Glomerular endothelial cell (primary cell): ENCODE measurements around the gene ANKRD13D. TPM values are rescaled to one million over a fixed set of nuclear protein-coding genes. Genes with fewer than 3 reads are reported as not detected.

Source experiments
- total RNA-seq: library from RNA; depleted of rRNA; stranded (reverse); fragments of >200 nt; gene quantifications from 2 replicates; pipeline ENCODE4 v1.2.3, GENCODE V29; 2015

ANKRD13D gene
- total RNA-seq, 1 donor from 2014 or later: 44.2 TPM

Other genes starting within 250 kb of the ANKRD13D start
- 22.1 and 23.8 TPM in 2 replicates for gene RHOD, start 232.5 kb upstream of the ANKRD13D start, total RNA-seq
- 35.8 and 55.2 TPM in 2 replicates for gene KDM2A, start 170.0 kb upstream of the ANKRD13D start, total RNA-seq
- gene GRK2, start 22.8 kb upstream of the ANKRD13D start, total RNA-seq: 45.8 and 72.7 TPM in 2 replicates
- 16.7 and 19.2 TPM in 2 replicates for gene SSH3, start 14.2 kb downstream of the ANKRD13D start, total RNA-seq
- 120 and 151 TPM in 2 replicates for gene POLD4, start 64.2 kb downstream of the ANKRD13D start, total RNA-seq
- gene CLCF1, start 84.3 kb downstream of the ANKRD13D start, total RNA-seq: 6.2 and 6.9 TPM in 2 replicates
- 7.3 and 8.7 TPM in 2 replicates for gene RAD9A, start 102.7 kb downstream of the ANKRD13D start, total RNA-seq
- 218 and 230 TPM in 2 replicates for gene PPP1CA, start 112.6 kb downstream of the ANKRD13D start, total RNA-seq
- gene TBC1D10C, start 114.8 kb downstream of the ANKRD13D start, total RNA-seq: 0.23 TPM in 1 of 2 replicates, not detected in the other
- gene CARNS1, start 126.4 kb downstream of the ANKRD13D start, total RNA-seq: 0.10 and 0.18 TPM in 2 replicates
- 39.4 and 39.9 TPM in 2 replicates for gene RPS6KB2, start 139.2 kb downstream of the ANKRD13D start, total RNA-seq
- gene PTPRCAP, start 148.4 kb downstream of the ANKRD13D start, total RNA-seq: 2.2 TPM in 1 of 2 replicates, not detected in the other
- 143 and 144 TPM in 2 replicates for gene CORO1B, start 154.2 kb downstream of the ANKRD13D start, total RNA-seq
- gene GPR152, start 163.4 kb downstream of the ANKRD13D start, total RNA-seq: not detected in 2 replicates
- gene CABP4, start 166.1 kb downstream of the ANKRD13D start, total RNA-seq: 1.3 and 1.7 TPM in 2 replicates
- gene TMEM134, start 179.9 kb downstream of the ANKRD13D start, total RNA-seq: 32.9 and 88.6 TPM in 2 replicates
- 43.2 and 51.9 TPM in 2 replicates for gene AIP, start 193.7 kb downstream of the ANKRD13D start, total RNA-seq
- 18.7 and 64.1 TPM in 2 replicates for gene PITPNM1, start 216.1 kb downstream of the ANKRD13D start, total RNA-seq
- 71.9 and 77.3 TPM in 2 replicates for gene CDK2AP2, start 218.9 kb downstream of the ANKRD13D start, total RNA-seq
- gene CABP2, start 234.1 kb downstream of the ANKRD13D start, total RNA-seq: not detected in 2 replicates